K562 (cell line): ENCODE data around the gene ARHGAP9. TPM values are rescaled to one million over a fixed set of nuclear protein-coding genes. Genes with fewer than 3 reads are reported as not detected.

ENCODE experiments used
- ARID3B ChIP-seq: fragments of 250-450 bp; sonication (Bioruptor Pico); IDR thresholded peaks from 2 replicates; pipeline ENCODE4 v1.4.0; 2020; ENCODE audit warnings: borderline replicate concordance
- ASH1L ChIP-seq: fragments of 450-650 bp; IDR thresholded peaks from 2 replicates; pipeline ENCODE4 v1.6.1; 2018; ENCODE audit warnings: borderline replicate concordance, mild to moderate bottlenecking, low read depth; ENCODE audit not compliant: partially characterized antibody
- CGGBP1 ChIP-seq: fragments of 250-450 bp; sonication (Bioruptor Pico); IDR thresholded peaks from 2 replicates; pipeline ENCODE4 v1.9.0; 2021; ENCODE audit warnings: mild to moderate bottlenecking
- CHD4 ChIP-seq: fragments of 200-600 bp; sonication (generic); IDR thresholded peaks from 3 replicates; pipeline ENCODE4 v1.6.1; 2012; ENCODE audit warnings: low read depth, mild to moderate bottlenecking, mixed read lengths, low read length, inconsistent platforms; ENCODE audit not compliant: insufficient read depth, insufficient replicate concordance, poor library complexity, severe bottlenecking
- DIDO1 ChIP-seq: fragments of 450-650 bp; IDR thresholded peaks from 2 replicates; pipeline ENCODE4 v1.6.1; 2016; ENCODE audit warnings: low read depth, missing biosample characterization, missing genetic modification characterization
- ETS2 ChIP-seq: IDR thresholded peaks from 2 replicates; pipeline ENCODE4 v1.6.1; 2016; ENCODE audit warnings: borderline replicate concordance, missing genetic modification characterization, mild to moderate bottlenecking, moderate library complexity, missing compliant biosample characterization; ENCODE audit not compliant: poor library complexity, severe bottlenecking
- GATAD2B ChIP-seq: fragments of 450-650 bp; IDR thresholded peaks from 2 replicates; pipeline ENCODE4 v1.6.1; 2017; ENCODE audit warnings: mild to moderate bottlenecking, borderline replicate concordance
- MECOM ChIP-seq: fragments of 250-450 bp; sonication (Bioruptor Pico); IDR thresholded peaks from 2 replicates; pipeline ENCODE4 v1.8.0; 2022; ENCODE audit warnings: inconsistent platforms
- NR2C1 ChIP-seq, 2 experiments: fragments of 450-650 bp; IDR thresholded peaks; 2 replicates each; pipeline ENCODE4 v1.6.1; 2017; ENCODE audit warnings: mild to moderate bottlenecking in 2 of 2, antibody characterized with exemption in 1 of 2, inconsistent platforms in 1 of 2, missing compliant biosample characterization in 1 of 2, missing genetic modification characterization in 1 of 2
- PTRF ChIP-seq: fragments of 450-650 bp; IDR thresholded peaks from 2 replicates; pipeline ENCODE4 v1.6.1; 2016; ENCODE audit warnings: mild to moderate bottlenecking, missing genetic modification characterization, missing compliant biosample characterization
- TBP ChIP-seq: optimal IDR thresholded peaks from 2 replicates; pipeline ENCODE3; 2011; ENCODE audit warnings: low read depth, low read length, improper control_type of control experiment
- TRIM28 ChIP-seq: fragments of 450-650 bp; IDR thresholded peaks from 2 replicates; pipeline ENCODE4 v1.6.1; 2017
- ZBTB1 ChIP-seq: sonication (generic); formaldehyde crosslinking; IDR thresholded peaks from 2 replicates; pipeline ENCODE4 v1.8.1; 2023; ENCODE audit warnings: missing genetic modification reagents, low read depth, mild to moderate bottlenecking, borderline replicate concordance
- ZBTB43 ChIP-seq: sonication (generic); formaldehyde crosslinking; IDR thresholded peaks from 2 replicates; pipeline ENCODE4 v1.8.0; 2023; ENCODE audit warnings: mild to moderate bottlenecking, missing genetic modification reagents
- ZNF347 ChIP-seq: fragments of 450-650 bp; formaldehyde crosslinking; IDR thresholded peaks from 2 replicates; pipeline ENCODE4 v1.4.0; 2020; ENCODE audit warnings: low read depth, mild to moderate bottlenecking, moderate library complexity
- ZNF518B ChIP-seq: fragments of 250-450 bp; sonication (Bioruptor Pico); IDR thresholded peaks from 2 replicates; pipeline ENCODE4 v1.5.0; 2021; ENCODE audit warnings: mild to moderate bottlenecking, moderate library complexity
- polyA plus RNA-seq, 8 experiments: library from polyadenylated mRNA; depleted of rRNA in 4 of 8; stranded (reverse) in 5 of 8; unstranded in 3 of 8; fragments of >200 nt; fragmentation: Nextera tagmentation in 2 of 8; fragmentation: Illumina TruSeq in 1 of 8; extraction: Ambion mirVana in 2 of 8; extraction: Trizol in 1 of 8; gene quantifications; 2 replicates each; pipeline versions ENCODE4 v1.2.1 to v1.2.3, GENCODE V29; 2011 to 2014; ENCODE audit warnings: inconsistent platforms in 1 of 8, missing spikeins in 1 of 8
- total RNA-seq, 7 experiments: library from RNA; depleted of rRNA in 6 of 7; stranded (reverse); fragments of >200 nt in 6 of 7; fragmentation: Illumina TruSeq in 2 of 7; extraction: Trizol in 2 of 7; gene quantifications; 2 replicates each; pipeline versions ENCODE4 v1.2.1 to v1.2.3, GENCODE V29; 2011 to 2021; ENCODE audit warnings: low replicate concordance in 1 of 7
- TF ChIP-seq, protein P1 (sequence below), 2 experiments: fragments of 250-450 bp in 1 of 2; fragments of 450-650 bp in 1 of 2; sonication (Bioruptor Pico) in 1 of 2; IDR thresholded peaks; 2 replicates each; pipeline versions ENCODE4 v1.6.1 to v1.8.0; 2016 to 2021; ENCODE audit warnings: mild to moderate bottlenecking in 2 of 2, moderate library complexity in 2 of 2, missing compliant biosample characterization in 1 of 2, missing genetic modification characterization in 1 of 2
- TF ChIP-seq, protein P2 (sequence below): IDR thresholded peaks from 3 replicates; pipeline ENCODE4 v1.6.1; 2011; ENCODE audit warnings: borderline replicate concordance, mild to moderate bottlenecking; ENCODE audit not compliant: insufficient read length, insufficient read depth

The ARHGAP9 gene
- total and polyA plus RNA-seq, 9 of the 15 experiments (the other 6 are each of a cell fraction or from before 2014, with no cell fraction given) = 1.5 to 10.2 (median 5.1) TPM

- TF ChIP-seq, protein P1, sequence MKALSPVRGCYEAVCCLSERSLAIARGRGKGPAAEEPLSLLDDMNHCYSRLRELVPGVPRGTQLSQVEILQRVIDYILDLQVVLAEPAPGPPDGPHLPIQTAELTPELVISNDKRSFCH (CRISPR knock-in tag; IDR thresholded peaks at IDR 0.05) = no peak
- TF ChIP-seq, protein P1 (tag; IDR thresholded peaks at IDR 0.05) = no peak
- TF ChIP-seq ZBTB1 = peak; percentile 88; the same call in 1 of the 2 replicates
- no peak for TF ChIP-seq CHD4
- TF ChIP-seq PTRF = no peak
- TF ChIP-seq NR2C1 (IDR thresholded peaks at IDR 0.05) = no peak
- no peak for TF ChIP-seq NR2C1 (tag; IDR thresholded peaks at IDR 0.05)
- no peak for TF ChIP-seq ETS2 (tag)
- TF ChIP-seq DIDO1 (tag) = no peak
- no peak for TF ChIP-seq ZNF347 (CRISPR knock-in tag)
- TF ChIP-seq GATAD2B = no peak
- TF ChIP-seq TRIM28 = no peak
- TF ChIP-seq CGGBP1 (CRISPR knock-in tag) = no peak
- TF ChIP-seq ASH1L = no peak
- TF ChIP-seq ZBTB43 (CRISPR knock-in tag) = no peak
- peak; percentile 80 for TF ChIP-seq TBP
- TF ChIP-seq ARID3B (CRISPR knock-in tag) = 0 out of 2 replicates have a peak, but pooled peaks have one; percentile 48
- TF ChIP-seq, protein P2, sequence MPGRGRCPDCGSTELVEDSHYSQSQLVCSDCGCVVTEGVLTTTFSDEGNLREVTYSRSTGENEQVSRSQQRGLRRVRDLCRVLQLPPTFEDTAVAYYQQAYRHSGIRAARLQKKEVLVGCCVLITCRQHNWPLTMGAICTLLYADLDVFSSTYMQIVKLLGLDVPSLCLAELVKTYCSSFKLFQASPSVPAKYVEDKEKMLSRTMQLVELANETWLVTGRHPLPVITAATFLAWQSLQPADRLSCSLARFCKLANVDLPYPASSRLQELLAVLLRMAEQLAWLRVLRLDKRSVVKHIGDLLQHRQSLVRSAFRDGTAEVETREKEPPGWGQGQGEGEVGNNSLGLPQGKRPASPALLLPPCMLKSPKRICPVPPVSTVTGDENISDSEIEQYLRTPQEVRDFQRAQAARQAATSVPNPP = no peak
- no peak for TF ChIP-seq MECOM
- TF ChIP-seq ZNF518B (CRISPR knock-in tag) = no peak
These were observed 48.6 kb downstream of the ARHGAP9 start, which contains the start of gene R3HDM2 (continued) for GRCh38 chr12:57430931-57431566.
